GM19328 (cell line): ENCODE results near the gene RNGTT.
A peak's percentile ranks its signal among the peaks of the same experiment; 100 is the strongest.
"Not testable (repeated sequence)": the region's sequence is repeated elsewhere in the genome, so short reads cannot be mapped to it uniquely, and the experiment has no call there.

Experiments used
- ATAC-seq: cut with Tn5 transposase; IDR thresholded peaks from one replicate; pipeline ENCODE4 v1.9.1; 2021; ENCODE audit warnings: mild to moderate bottlenecking, moderate library complexity; ENCODE audit not compliant: unreplicated experiment

The RNGTT gene

DNA sequence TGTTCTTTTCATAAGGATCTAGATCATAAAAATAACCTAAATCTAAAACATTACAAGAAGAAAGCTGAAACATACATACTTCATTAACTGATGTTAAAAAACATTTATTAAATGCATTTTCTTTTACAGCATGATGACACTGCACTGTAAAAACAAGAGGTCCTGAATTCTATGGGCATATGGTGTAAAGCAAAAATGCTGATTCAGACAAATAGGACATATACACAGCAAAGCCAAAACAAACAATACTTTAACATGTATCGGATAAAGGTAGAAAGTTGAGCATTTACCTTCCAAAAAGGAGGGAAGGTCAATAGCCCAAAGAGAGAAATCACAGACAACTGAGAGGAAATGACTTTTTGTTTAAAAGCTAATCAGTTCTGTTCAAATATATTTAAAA is 221.5 kb downstream of the RNGTT start:
- no peak for ATAC-seq

DNA sequence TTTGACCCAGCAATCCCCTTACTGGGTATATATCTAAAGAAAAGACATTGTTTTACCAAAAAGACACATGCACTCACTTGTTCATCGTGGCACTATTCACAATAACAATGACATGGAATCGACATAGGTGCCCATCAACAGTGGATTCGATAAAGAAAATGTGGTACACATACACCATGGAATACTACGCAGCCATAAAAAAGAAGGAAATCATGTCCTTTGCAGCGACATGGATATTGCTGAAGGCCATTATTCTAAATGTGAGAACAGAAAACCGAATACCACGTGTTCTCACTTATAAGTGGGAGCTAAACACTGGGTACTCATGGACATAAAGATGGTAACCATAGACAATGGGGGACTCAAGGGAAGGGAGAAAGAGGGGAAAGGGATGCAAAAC is 222.3 kb downstream of the RNGTT start:
- ATAC-seq: no peak

DNA sequence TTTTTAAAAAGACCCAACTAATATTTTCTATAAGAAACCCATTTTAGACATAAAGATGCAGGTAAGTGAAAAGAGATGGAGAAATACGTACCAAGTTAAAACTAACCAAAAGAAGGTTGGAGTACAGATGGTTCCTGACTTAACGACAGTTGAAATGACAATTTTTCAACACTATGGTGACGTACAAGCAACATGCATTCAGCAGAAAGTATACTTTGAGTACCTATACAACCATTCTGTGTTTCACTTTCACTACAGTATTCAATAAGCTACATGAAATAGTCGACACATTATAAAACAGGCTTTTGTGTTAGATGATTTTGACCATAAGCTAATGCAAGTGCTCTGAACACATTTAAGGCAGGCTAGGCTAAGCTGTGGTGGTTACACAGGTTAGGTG is 228.9 kb downstream of the RNGTT start:
- ATAC-seq: no peak

DNA sequence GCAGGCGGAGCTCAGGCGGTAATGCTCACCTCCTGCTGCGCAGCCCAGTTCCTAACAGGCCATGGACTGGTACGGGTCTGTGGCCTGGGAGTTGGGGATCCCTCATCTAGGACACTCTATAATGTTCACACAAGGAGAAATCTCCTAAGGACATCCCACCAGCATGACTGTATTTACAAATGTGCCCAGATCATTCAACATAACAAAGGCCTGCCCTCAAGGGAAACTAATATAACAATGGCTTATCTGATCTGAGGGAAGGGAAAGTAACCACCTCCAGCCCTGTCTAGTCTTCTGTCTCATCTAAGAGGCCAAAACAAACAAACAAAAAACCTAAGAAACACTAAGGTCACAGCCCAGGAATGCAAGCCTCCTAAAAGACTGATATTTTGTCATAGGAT is 232.8 kb downstream of the RNGTT start:
- no peak for ATAC-seq

DNA sequence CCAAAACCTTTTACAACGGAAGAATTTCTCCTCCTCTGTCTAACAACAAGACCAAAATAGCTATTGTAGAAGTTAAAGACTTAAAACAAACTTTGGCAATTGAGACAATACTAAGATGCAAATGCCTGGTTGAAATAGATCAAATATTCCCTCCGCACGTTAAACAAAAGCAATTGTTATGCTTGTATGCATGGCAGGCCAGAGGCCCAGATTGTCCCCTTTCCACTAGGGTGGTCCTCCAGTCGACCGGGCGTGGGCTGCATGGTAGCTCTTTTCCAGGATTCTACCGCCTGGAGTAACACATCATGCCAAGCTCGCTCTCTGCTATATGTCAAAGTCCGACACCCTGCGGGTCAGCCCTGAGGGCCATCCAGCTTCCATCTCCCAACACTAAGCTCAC is 234.7 kb downstream of the RNGTT start:
- ATAC-seq: no peak

DNA sequence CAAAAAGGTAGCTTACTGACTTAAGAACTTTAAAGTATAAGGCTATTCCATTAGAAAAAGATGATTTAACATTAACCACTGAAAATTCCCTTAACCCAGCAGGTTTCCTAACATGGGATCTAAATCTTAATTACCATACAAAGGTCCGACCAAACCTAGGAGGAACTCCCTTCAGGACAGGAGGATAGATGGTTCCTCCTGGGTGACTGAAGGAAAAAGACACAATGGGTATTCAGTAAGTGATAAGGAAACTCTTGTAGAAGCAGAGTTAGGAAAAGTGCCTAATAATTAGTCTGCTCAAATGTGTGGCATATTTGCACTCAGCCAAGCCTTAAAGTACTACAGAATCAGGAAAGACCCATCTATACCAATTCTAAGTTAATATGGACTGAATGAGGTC is 237.0 kb downstream of the RNGTT start:
- ATAC-seq: not testable (repeated sequence)

DNA sequence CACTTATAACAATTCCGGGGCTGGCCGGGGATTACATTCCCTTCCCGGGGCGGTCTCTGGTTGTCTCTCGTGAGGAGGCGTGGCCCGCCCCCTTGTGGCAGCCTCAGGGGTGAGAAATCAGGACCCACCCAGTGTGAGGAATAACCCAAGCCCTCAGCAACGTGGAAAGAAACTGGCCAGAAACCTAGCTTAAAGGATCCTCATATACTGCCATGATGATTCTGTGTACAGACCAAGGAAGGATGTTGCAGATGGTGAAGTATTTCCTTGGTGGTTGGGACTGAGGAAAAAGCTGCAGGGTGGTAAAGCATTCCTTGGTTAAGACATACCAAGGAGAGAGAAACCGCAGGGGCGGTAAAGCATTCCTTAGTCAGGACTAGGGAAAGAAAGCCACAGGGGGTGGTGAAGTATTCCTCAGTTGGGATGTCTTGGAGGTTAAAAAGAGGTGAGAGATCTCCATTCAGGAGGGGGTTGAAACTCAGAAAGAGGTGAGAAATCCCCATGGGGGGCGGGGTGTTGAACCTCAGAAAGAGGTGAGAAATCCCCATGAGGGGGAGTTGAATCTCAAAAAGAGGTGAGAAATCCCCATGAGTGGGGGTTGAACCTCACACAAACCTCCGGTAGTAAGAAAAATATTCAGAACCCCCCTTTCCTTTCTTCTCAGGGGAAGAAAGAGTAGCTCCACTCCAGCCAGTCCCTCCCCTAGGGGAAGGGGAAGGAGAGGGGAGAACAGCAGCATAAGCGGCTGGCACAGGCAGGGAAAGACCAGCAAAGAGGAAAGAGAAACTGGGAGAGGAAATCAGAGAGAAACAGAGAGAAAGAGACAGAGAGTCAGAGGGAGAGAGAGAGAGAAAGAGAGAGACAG is 238.1 kb downstream of the RNGTT start:
- ATAC-seq: no peak

DNA sequence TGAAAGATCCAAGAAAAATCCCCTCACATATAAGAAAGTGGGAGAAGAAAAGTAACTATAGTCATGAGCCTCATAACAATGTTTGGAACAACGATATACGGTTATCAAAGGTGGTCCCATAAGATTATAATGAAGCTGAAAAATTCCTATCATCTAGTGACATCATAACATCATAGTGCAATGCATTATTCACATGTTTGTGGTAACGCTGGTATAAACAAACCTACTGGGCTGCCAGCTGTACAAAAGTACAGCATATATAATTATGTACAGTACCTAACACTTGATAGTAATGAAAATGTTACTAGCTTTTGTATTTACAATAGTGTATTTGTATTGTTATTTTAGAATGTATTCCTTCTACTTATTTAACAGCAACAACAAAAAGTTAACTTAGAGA is 240.7 kb downstream of the RNGTT start:
- ATAC-seq: no peak

DNA sequence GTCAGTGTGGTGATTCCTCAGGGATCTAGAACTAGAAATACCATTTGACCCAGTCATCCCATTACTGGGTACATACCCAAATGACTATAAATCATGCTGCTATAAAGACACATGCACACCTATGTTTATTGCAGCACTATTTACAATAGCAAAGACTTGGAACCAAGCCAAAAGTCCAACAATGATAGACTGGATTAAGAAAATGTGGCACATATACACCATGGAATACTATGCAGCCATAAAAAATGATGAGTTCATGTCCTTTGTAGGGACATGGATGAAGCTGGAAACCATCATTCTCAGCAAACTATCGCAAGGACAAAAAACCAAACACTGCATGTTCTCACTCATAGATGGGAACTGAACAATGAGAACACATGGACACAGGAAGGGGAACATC is 247.0 kb downstream of the RNGTT start:
- not testable (repeated sequence) for ATAC-seq

DNA sequence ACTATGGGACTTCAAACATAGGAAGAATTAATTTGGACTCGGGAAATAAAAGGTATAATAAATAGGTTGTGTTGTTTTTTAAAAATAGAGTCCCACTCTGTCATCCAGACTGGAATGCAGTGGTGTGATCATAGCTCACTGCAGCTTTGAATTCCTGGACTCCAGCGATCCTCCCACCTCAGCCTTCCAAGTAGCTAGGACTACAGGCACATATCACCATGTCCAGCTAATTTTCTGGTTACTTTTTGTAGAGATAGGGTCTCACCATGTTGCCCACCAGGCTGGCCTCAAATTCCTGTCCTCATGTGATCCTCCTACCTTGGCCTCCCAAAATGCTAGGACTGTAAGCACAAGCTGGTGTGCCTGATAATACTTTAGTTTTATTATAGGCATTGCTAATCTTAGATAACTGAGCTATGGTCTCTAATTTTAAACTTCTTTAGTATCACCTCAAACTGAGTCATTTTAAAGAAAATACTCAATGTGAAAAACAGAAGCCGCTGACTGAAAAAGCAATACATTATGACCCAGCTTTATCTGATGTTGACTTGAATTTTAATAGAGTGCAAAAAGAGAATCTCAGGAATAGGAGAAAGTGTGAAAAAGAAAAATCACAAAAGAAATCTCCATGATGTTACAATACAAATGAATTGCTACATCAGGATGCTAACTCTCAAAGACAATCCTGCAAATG is 251.0 kb downstream of the RNGTT start:
- no peak for ATAC-seq

DNA sequence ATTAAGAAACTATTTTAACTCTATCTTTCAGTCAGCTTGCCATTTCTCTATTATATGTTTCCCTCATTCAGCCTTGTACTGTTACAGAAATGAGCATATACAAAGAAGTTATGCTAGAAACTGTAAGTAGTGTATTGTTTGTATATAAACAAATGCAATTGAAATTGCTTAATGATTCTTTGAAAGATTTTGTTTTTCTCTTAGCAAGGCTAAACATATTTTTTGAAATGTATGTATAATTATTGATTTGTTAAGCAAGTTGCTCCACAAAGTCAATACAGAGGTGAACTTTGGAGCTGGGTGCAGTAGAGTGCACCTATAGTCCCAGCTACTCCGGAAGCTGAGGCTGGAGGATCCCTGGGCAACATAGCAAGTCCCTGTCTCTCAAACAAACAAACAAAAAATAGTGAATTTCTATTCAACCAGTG is 253.6 kb downstream of the RNGTT start:
- ATAC-seq: no peak

DNA sequence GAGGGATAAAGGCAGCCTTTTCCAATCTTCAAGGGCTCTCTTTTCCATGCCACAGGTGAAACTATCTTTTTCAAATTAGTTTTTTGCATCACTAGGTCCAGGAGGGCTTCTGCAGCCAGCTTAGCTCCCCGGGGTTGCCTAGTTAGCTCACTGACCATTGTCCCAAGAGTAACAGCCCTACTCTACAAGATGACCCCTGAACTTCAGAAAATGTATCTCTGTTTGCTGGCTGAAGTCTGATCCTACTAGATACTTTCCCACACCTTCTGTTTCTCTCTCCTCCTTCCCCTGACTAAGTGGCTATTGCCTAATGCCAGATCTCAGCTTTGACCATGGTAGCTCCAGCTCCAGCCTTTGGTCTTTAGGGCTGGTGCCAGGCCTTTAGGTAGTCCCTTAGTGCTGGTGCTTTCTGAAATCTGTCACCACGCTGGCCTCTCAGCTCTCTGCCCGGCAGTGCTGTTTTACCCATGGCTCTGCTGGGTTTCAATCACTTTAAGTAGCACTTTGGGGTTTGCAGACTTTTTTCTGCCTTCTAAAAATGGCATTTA is 255.1 kb downstream of the RNGTT start:
- ATAC-seq: no peak

DNA sequence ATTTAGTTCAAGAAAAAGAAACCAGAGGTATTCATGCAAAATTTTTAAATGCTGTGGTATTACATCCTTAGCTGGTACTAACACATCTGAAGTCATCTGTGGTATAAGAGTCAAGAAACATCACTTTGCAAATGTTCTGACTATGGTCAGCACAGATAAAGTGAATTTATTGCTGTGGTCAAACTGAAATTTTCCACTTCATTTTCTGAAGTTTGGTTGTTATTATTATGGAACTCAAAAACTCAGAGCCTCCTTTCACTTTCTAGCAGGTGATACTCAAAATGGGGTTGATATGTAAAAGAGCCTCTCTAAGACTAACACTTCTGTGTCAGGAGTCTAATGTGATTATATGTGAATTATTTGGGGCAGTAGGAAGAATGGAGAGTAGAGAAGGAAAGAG is 257.8 kb downstream of the RNGTT start:
- peak; percentile 88 for ATAC-seq

DNA sequence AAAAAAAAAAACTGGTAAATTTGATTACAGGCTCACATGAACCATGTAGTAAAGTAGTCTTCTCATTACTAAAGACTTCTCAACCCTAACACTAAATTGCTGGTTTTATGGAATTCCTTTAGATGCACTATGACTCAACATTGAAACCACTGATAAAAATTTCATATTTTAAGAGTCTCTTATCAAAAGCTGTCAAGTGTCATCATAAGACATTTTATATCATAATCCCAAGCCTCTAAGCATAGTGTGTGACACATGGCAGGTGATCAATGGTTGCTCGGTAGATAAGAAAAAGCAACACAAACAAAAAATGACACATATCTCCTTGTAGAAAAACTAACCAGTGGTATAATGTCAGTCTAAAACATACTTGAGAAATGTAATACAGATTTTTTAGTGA is 258.4 kb downstream of the RNGTT start:
- ATAC-seq: no peak

DNA sequence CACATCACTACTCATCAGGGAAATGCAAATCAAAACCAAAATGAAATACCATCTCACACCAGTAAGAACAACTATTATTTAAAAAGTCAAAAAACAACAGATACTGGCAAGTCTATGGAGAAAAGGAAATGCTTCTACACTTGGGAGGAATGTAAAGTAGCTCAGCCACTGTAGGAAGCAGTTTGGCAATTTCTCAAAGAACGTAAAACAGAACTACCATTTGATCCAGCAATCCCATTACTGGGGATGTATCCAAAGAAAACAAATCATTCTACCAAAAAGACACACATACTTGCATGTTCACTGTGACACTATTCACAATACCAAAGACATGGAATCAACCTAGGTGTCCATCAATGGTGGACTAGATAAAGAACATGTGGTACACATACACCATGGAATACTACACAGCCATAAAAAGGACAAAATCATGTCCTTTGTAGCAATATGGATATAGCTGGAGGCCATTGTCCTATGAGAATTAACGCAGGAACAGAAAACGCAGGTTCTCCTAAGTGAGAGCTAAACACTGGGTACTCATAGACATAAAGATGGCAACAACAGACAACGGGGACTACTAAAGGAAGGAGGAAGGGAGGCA is 260.4 kb downstream of the RNGTT start:
- ATAC-seq: no peak

DNA sequence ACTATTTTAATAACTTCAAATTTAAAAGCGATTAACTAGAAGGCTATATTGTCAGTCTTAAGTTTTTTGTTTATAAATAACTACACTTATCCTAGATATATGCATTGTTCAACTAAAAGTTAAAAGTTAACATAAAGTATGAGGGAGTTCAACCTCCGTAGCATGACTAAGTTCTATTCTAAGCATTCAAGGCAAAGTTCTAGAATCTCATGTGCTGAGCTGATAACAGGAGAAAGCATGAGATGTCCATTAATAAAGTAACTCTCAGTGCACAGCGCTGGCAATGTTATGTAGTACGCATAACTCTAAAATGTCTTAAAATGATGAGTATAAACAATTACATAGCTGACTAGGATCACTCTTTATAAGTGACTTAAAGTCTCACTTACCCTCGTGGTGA is 264.8 kb downstream of the RNGTT start:
- no peak for ATAC-seq

DNA sequence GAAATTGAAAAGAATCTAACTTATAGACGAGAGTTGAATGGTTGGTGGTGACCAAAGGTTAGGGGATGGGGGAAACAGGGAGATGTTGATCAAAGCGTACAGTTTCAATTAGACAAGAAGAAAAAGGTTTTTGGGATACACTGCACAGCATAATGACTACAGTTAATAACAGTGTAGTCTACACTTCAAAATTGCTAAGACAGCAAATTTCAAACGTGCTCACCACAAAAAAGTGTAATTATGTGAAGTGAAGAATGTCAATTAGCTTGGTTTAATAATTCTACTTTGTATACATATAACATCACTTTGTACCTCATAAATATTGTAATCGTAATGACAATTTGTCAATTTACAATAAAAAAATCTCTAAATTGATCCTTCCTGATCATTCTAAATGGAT is 267.5 kb downstream of the RNGTT start:
- ATAC-seq: no peak

DNA sequence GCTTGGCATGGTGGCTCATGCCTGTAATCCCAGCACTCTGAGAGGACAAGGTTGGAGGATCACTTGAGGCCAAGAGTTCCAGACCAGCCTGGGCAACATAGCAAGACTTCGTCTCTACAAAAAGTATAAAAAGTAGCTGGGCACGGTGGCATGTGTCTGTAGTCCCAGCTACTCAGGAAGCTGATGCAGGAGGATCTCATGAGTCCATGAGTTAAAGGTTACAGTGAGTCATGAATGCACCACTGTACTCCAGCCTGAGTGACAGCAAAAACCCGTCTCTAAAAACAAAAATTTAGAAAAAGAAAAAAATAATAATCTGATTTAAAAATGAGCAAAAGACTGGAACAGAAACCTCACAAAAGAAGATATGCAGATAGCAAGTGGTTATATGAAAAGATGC is 279.7 kb downstream of the RNGTT start:
- no peak for ATAC-seq

DNA sequence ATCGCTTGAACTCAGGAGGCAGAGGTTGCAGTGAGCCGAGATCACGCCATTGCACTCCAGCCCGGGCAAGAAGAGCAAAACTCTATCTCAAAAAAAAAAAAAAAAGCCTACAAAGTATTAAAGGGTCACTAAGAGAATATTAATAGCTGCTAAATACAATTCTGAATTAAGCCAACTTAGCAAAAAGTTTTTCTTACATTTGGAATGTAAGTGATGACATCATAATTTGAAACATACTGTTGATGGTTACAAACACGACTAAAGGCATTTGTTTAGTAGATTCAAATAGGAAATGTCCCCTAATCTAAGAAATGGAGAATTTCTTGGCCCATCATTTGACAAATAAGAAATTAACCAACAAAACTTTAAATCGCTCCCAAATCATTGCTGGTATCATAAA is 282.8 kb downstream of the RNGTT start:
- no peak for ATAC-seq

DNA sequence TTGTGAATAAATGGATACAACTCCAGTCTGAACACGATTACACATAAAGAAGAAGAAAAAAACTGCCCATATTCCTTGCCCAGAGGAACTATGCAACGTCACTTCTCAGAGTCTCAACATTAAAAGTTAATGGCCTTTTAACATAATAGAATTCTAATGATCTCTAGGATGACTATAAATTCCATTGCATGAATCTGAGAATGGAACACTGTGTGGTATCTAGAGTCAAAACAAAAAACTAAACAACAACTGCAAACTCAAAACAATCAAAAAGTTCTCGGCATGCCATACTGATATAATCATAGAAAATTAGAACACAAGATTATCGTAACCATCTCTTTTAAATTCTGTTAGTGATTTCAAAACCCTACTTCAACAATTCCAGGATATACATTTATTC is 283.6 kb downstream of the RNGTT start:
- no peak for ATAC-seq

DNA sequence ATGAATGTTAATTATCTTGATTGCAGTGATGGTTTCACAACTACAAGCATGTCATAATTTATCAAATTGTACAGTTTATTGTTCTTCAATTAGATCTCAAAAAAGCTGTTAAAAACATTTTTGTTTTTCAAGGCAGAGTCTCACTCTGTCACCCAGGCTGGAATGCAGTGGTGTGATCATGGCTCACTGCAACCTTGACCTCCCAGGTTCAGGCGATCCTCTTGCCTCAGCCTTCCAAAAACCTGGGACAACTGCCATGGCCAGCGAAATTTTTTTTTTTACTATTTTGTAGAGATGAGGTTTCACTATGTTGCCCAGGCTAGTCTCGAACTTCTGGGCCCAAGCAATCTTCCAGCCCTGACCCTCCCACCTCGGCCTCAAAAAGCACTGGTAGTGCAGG is 286.1 kb downstream of the RNGTT start:
- ATAC-seq: no peak

DNA sequence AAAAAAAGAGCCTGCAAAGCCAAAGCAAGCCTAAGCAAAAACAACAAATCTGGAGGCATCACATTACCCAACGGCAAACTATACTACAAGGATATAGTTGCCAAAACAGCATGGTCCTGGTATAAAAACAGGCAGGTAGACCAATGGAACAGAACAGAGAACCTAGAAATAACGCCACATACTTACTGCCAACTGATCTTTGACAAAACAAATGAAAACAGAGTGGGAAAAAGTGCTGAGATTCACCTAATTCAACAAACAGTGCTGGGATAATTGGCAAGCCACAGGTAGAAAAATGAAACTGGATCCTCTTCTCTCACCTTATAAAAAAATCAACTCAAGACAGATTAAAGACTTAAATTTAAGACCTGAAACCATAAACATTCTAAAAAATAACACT is 291.8 kb downstream of the RNGTT start:
- ATAC-seq: no peak
